Effector CD4-positive, alpha-beta T cell (primary cell): Measurements from ENCODE around the gene CREM.

ENCODE experiments used
- DNase-seq: peaks from one replicate; pipeline ENCODE4 v3.0.0-alpha.2; 2020

The CREM gene

DNA sequence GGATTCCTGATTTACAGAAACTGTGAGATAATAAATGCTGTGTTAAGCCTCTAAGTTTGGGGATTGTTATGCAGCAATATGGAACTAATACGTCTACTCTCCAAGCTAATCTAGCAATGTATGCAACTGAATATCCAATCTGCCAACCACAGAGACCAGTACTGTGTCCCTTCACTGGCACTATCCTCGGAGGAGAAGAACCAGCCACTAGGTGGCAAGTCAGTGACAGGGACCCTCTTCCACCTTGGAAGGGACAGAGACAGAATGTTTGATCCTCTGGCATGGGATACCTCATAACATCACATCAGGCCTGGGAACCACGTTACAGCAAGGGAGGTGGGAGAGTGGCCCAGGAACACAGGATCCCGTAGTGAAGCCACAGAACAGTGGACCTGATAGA, 96.4 kb downstream of the CREM start:
- DNase-seq: no peak

DNA sequence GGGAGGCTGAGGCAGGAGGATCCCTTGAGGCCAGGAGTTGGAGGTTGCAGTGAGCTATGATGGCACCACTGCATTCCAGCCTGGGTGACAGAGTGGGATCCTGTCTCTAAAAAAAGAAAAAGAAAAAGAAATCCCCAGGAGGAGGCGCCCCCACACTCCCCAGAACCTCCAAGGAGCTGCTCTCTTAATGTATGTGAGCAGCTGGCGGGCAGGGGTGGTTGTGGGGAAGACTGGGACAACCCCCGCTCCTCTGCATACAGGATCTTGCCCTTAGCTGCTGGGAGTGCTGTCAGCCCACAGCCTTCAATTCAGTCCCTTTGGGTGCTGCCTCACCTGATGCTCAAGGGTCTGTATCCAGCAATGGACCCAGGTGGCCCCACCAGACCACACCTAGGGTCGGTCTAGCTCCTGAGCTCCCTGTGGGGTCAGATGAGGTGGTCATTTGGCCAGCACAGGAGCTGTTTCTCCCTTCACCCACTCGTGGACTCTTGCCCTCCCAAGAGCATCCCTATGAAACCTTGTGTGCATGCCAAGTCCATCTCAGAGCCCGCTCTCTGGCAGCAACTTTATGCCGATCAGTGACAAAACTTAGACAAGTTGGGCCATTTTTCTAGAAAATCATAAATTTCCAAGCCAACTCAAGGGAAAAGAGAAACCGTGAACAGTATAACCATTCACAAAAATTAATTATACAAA, 97.5 kb downstream of the CREM start:
- no peak for DNase-seq

DNA sequence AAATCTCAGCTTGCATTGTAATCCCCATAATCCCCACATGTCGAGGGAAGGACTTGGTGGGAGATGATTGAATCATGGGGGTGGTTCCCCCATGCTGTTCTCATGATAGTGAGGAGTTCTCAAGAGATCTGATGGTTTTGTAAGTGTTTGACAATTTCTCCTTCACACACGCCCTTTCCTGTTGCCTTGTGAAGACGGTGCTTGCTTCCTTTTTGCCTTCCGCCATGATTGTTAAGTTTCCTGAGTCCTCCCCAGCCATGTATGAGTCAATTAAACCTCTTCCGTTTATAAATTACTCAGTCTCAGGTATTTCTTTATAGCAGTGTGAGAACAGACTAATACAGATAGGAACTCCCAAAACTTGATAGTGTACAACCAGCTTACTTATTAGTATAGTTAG, 98.6 kb downstream of the CREM start:
- DNase-seq: no peak

DNA sequence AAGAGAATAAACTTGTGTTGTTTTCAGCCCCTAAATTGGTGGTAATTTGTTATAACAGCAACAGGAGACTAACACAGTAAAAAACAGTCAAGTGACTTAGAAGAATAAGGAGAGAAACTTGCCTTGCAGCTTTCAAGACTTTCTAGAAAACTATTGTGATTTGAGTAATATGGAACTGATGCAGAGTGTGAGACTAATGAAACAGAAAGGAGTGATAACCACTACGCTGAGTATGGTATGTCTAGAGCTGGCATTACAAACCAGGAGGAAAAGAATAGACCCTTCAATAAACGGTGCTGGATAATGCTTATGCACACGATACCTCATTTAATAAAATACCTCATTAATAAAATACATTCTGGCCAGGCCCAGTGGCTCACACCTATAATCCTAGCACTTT, 99.9 kb downstream of the CREM start:
- DNase-seq: no peak

- no peak for DNase-seq
These were observed 101.4 kb downstream of the CREM start for GRCh38 chr10:35228058-35228457.

GRCh38 chr10:35231646-35232045, 105.0 kb downstream of the CREM start:
- no peak for DNase-seq

GRCh38 chr10:35232527-35232926, 105.9 kb downstream of the CREM start:
- no peak for DNase-seq

- DNase-seq: no peak
These were observed 107.4 kb downstream of the CREM start for GRCh38 chr10:35234073-35234472.

GRCh38 chr10:35236739-35237138, 110.1 kb downstream of the CREM start:
- no peak for DNase-seq

DNA sequence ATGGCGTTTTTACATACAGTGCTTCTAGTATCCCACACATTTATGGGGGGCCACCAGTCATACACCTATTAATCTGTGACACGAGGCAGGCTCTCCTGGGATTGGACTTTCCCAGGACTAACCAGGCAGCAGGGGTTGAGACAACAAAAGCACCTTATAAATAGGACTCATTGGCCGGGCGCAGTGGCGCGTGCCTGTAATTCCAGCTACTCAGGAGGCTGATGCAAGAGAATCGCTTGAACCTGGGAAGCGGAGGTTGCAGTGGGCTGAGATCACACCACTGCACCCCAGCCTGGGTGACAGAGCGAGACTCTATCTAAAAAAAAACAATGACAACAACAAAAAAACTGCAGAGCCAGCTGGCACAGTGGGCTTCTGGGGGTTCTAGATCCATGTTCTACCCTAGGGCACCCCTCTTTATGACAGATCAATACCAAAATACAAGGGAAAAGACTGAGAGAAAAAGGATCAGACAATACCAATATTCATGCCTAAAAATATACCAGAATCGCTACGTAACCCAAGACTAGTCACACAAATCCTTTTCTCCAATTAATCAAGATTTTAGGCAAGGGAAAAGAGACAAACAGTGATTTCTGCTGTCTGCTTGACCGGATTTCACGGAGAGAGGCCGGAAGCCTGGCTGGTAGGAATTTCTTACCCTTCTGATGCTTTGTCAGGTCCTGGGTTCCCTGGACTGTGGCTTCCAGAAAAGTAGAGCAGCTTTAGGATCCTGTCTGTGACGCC, 111.3 kb downstream of the CREM start:
- no peak for DNase-seq

DNA sequence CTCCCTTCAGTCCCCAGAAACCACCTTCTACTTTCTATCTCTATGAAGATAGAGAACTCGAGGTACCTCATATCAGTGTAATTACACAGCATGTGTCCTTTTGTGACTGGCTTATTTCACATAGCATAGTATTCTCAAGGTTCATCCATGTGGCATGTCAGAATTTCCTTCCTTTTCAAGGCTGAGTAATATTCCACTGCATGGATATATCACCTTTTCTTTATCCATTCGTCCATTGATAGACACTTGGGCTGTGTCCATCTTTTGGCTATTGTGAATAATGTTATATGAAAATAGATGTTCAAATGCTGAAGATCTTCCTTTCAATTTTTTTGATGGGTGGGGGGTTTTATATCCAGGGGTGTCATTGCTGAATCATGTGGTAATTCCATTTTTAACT, 117.9 kb downstream of the CREM start:
- DNase-seq: no peak

DNA sequence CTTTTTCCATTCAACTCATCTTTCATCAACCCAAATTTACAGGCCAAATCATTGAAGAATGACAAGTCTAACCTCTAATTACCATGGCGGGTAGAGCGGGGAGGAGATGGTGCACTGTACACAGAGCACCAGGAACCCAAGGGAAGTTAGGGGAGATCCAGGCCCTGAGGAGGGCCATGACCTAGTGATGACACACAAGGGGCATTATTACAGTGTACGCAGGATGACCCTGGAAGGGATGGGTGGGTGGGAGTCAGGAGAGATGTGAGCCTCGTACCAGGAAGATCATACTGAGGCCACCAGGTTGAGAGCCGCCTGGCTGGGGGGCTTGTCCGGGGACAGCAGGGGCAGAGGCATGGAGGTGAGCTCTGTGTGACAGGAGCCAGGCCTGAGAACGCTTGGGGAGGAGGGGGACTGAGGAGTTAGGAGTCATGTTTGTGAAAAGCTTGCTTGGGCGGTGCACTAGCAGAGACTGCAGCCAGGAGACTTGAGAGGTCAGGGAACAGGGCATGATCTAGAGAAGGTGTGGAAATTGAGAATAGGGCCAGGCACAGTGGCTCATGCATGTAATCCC, 120.2 kb downstream of the CREM start:
- no peak for DNase-seq

DNA sequence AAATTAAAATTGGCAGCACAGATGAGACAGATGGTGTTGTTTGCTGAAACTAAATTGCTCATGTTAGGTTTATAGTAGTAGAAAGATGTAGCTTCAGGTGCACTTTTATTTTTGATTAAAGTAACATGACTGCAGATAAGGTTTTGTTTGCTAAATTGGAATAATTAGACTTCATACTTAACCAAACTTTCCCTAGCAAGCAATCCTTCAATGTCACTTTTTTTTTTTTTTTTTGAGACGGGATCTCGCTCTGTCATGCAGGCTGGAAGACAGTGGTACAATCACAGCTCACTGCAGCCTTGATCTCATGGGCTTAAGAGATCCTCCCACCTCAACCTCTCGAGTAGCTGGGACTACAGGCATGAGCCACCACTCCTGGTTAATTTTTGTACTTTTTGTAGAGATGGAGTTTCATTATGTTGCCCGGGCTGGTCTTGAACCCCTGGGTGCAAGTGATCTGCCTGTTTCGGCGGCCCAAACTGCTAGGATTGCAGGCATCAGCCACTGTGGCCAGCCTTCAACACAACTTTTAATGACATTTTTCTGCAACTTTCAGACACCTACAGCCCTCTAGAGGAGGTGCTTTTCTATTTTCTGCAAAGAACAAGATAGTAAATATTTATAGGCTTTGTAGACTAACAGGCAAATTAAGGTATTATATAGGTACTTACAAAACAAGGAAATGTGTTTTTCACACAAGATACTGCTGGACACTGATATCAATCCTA, 124.9 kb downstream of the CREM start:
- DNase-seq: no peak

DNA sequence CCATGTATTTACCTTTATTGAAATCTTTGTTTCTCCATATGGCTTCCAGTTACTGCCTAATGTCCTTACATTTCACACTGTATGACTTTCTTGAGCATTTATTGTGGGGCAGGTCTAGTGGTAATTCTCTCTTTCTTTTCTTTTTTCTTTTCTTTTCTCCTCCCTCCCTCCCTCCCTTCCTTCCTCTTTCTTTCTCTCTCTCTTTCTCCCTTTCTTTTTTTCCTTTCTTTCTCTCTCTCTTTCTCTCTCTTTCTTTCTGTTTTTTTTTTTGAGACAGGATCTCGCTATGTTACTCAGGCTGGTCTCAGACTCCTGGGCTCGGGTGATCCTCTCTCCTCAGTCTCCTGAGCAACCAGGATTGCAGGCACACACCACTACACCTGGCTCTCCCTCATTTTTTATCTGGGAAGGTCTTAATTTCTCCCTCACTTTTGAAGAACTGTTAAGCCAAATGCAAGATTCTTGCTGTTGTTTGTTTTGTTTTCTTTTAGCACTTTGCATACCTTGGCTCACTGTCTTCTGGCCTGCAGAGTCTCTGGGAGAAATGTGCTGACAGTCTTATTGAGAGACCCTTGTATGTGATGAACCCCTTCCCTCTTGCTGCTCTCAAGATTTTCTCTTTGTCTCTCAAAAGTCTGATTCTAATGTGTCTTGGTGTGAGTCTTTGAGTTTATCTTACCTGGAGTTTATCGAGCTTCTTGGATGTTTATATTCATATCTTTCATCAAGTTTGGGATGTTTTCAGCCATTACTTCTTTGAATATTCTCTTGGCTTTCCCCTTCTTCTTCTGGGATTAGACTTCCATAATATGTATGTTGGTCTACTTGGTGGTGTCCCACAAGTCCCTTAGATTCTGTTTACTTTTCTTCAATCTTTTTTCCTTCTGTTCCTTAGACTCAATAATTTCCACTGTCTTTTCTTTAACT, 130.7 kb downstream of the CREM start:
- no peak for DNase-seq

DNA sequence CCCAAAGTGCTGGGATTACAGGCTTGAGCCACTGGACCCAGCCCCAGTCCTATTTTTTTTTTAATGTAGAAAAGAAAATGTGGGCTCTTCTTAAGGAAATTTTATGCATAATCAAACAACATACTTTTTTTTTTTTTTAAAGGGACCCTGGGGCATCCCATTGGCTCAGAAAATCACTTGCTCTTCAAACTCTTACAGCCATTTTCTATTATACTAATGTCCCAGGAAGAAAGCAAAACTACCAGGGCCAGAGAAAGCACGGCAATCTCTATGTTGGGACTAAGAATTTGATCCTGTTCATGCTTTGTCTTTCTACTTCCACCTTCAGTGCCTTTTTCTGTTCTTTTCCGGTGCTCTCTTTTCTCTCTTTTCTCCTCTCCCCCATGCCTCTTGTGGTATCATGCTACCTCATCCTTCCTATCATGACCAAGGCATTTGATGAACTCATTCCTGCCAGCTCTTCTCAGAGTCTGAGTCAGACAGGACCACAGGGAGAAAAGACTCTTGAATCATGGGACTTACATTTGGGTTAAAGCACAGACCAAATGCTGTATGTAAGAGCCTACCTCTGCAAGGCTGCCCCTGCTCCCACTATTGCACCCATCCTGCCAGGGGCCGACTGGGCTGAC, 133.2 kb downstream of the CREM start:
- no peak for DNase-seq

DNA sequence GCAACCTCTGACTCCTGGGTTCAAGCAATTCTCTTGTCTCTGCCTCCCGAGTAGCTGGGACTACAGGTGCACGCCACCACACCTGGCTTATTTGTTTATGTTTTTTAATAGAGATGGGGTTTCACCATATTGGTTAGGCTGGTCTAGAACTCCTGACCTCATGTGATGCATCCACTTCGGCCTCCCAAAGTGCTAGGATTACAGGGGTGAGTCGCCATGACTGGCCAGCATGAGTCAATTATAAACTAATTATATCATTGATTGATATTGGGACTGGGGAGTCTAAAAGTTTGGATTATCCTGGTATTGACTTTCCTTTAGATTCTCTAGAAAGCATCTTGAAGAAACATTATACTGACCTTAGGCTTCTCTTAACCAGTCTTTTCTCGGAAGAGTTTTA, 135.8 kb downstream of the CREM start:
- DNase-seq: no peak
